ENCODE measurements around the gene TFRC.
"Not testable (repeated sequence)": the region's sequence is repeated elsewhere in the genome, so short reads cannot be mapped to it uniquely, and the experiment has no call there.

GRCh38 chr3:196002721-196003120 lies 79.2 kb downstream of the TFRC start:
- TF ChIP-seq POLR2AphosphoS5 (IDR thresholded peaks at IDR 0.05; ENCODE audit: borderline replicate concordance, low read depth, low read length); EZH2 (IDR thresholded peaks at IDR 0.05): not testable (repeated sequence)
